Measurements from ENCODE around the gene RELN. TPM values are rescaled to one million over a fixed set of nuclear protein-coding genes. Genes with fewer than 3 reads are reported as not detected.

The RELN gene
- total RNA-seq, 1 experiment from 2014 or later: 0.02 TPM

DNA sequence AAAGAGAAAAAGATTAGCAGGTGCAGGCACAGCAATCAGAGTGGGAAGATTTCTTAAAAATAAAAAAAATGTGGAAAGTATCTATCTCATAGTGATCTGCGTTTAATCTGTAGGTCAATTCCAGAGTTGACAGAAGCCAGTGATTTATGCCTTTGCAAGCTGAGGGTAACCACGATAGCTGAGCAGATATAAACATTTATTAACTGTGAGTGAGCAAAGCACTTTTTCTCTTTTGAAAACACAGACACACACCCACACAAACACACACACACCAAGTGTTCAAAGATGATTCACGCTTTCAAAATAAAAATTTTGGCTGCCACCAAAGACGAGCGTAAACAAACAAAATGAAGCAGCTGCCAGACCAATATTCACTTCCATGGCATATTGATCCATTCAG, 300.2 kb downstream of the RELN start:
- no peak overlapping the region for H3K27ac ChIP-seq (ENCODE audit: insufficient read length, low read depth, low read length)
- no peak overlapping the region for H3K4ac ChIP-seq (ENCODE audit: low read depth, low read length)
- no peak overlapping the region for H4K91ac ChIP-seq (ENCODE audit: insufficient read length, low read depth, low read length)
- H4K8ac ChIP-seq (replicated peaks; ENCODE audit: insufficient read length, low read depth, low read length): no peak overlapping the region
- no peak overlapping the region for H2BK5ac ChIP-seq (ENCODE audit: insufficient read length, low read length)
- no peak overlapping the region for H3K4me2 ChIP-seq (ENCODE audit: insufficient read depth, insufficient read length, low read length)
- Mint-ChIP-seq H3K4me1 (0 out of 4 replicates have a peak, but pooled peaks cover 0 to 3% of the 10 kb centered on the region in 2 experiments), H3K27me3 (ENCODE audit: low read depth) (peaks cover 2% of the 10 kb centered on the region; the same call in 1 of the 2 replicates), H3K36me3 (ENCODE audit: insufficient read depth in 1 of 3, low read depth in 3 of 3) (no peaks in the 10 kb centered on the region), H3K9me3 (no peaks in the 10 kb centered on the region), H3K4me3 (no peak overlapping the region), H3K27ac (no peak overlapping the region)
- H3K14ac ChIP-seq (ENCODE audit: insufficient read depth, low read length): no peak overlapping the region
- no peak overlapping the region for H3K23ac ChIP-seq (ENCODE audit: insufficient read length, low read depth, low read length)
- no peak overlapping the region for H3K9ac ChIP-seq (ENCODE audit: extremely low read depth, insufficient read length, low read length)
- H2BK15ac ChIP-seq (ENCODE audit: low read depth, low read length): no peak overlapping the region
- H3K79me2 ChIP-seq (ENCODE audit: insufficient read depth, low read length): no peaks in the 10 kb centered on the region
- no peak overlapping the region for H3K56ac ChIP-seq (ENCODE audit: insufficient read length, low read depth, low read length)
- no peaks in the 10 kb centered on the region for H3K27me3 ChIP-seq (ENCODE audit: insufficient read depth, low read length)
- no peak overlapping the region for H2BK120ac ChIP-seq (ENCODE audit: low read depth, low read length, poor library complexity, severe bottlenecking)
- no peak overlapping the region for H3K18ac ChIP-seq (ENCODE audit: insufficient read length, low read depth, low read length)
- no peaks in the 10 kb centered on the region; the same call in 1 of the 2 replicates for H3K4me1 ChIP-seq (ENCODE audit: insufficient read depth, low read length)
- no peak for DNase-seq
- H3K23me2 ChIP-seq (ENCODE audit: insufficient read length, low read depth, low read length, poor library complexity, severe bottlenecking): no peaks in the 10 kb centered on the region
- H3T11ph ChIP-seq (ENCODE audit: low read length): no peak overlapping the region
- H2BK20ac ChIP-seq (ENCODE audit: low read depth, low read length, poor library complexity, severe bottlenecking): no peak overlapping the region
- no CpG with 5 or more reads among the region's 5 CpGs for WGBS (ENCODE audit: extremely low coverage, insufficient read length, low lambda C conversion rate)
- H4K5ac ChIP-seq (ENCODE audit: insufficient read length, low read depth, low read length): no peak overlapping the region
- no peaks in the 10 kb centered on the region for H4K20me1 ChIP-seq (ENCODE audit: control insufficient read depth, insufficient read depth, insufficient read length)
- H2AK5ac ChIP-seq (ENCODE audit: insufficient read length, low read length): no peak overlapping the region
- H3K9me3 ChIP-seq (ENCODE audit: control insufficient read depth, low read depth, low read length): no peaks in the 10 kb centered on the region
- no peak for TF ChIP-seq CTCF (conservative IDR thresholded peaks at IDR 0.05)
- no peak overlapping the region for H2AFZ ChIP-seq (ENCODE audit: low read length)
- H3K79me1 ChIP-seq (ENCODE audit: insufficient read depth, low read depth, low read length, poor library complexity, severe bottlenecking): no peaks in the 10 kb centered on the region
- H2BK12ac ChIP-seq (ENCODE audit: insufficient read length, low read depth, low read length): no peak overlapping the region

All from H9 (cell line).